ENCODE measurements around the gene LRP1-AS.

The LRP1-AS gene

GRCh38 chr12:57143454-57143853 is 4.0 kb downstream of the LRP1-AS start:
- H3K4me3 ChIP-seq (ENCODE audit: low read depth, low read length), result no peak overlapping the region
- no peak for TF ChIP-seq CTCF (IDR thresholded peaks at IDR 0.05; ENCODE audit: borderline replicate concordance, insufficient read depth, low read depth, low read length)

GRCh38 chr12:57142727-57143126 is 4.7 kb downstream of the LRP1-AS start:
- TF ChIP-seq CTCF (IDR thresholded peaks at IDR 0.05; ENCODE audit: borderline replicate concordance, insufficient read depth, low read depth, low read length), result no peak
- no peak overlapping the region for H3K4me3 ChIP-seq (ENCODE audit: low read depth, low read length)

GRCh38 chr12:57142121-57142520 is 5.3 kb downstream of the LRP1-AS start:
- no peak for TF ChIP-seq CTCF (IDR thresholded peaks at IDR 0.05; ENCODE audit: borderline replicate concordance, insufficient read depth, low read depth, low read length)
- H3K4me3 ChIP-seq (ENCODE audit: low read depth, low read length), result no peak overlapping the region

- no peak for TF ChIP-seq CTCF (IDR thresholded peaks at IDR 0.05; ENCODE audit: borderline replicate concordance, insufficient read depth, low read depth, low read length)
- H3K4me3 ChIP-seq (ENCODE audit: low read depth, low read length), result no peak overlapping the region
Measured at GRCh38 chr12:57141249-57141648, 6.2 kb downstream of the LRP1-AS start.

GRCh38 chr12:57139796-57140649 is 7.4 kb downstream of the LRP1-AS start:
- no peak for TF ChIP-seq CTCF (IDR thresholded peaks at IDR 0.05; ENCODE audit: borderline replicate concordance, insufficient read depth, low read depth, low read length)
- H3K4me3 ChIP-seq (ENCODE audit: low read depth, low read length), result no peak overlapping the region

- TF ChIP-seq CTCF (IDR thresholded peaks at IDR 0.05; ENCODE audit: borderline replicate concordance, insufficient read depth, low read depth, low read length), result no peak
- H3K4me3 ChIP-seq (ENCODE audit: low read depth, low read length), result no peak overlapping the region
Measured at GRCh38 chr12:57138526-57139272, 8.7 kb downstream of the LRP1-AS start.
